HEK293 (cell line): Measurements from ENCODE around the gene TCF7L2.
A peak's percentile ranks its signal among the peaks of the same experiment; 100 is the strongest.

Experiments used
- EGR2 ChIP-seq: fragments of 450-650 bp; formaldehyde crosslinking; IDR thresholded peaks from 2 replicates; pipeline ENCODE4 v1.5.1; 2016; ENCODE audit warnings: low read depth, missing biosample characterization, missing genetic modification characterization
- GFI1B ChIP-seq: fragments of 450-650 bp; formaldehyde crosslinking; IDR thresholded peaks from 2 replicates; pipeline ENCODE4 v1.5.1; 2016; ENCODE audit warnings: missing biosample characterization, missing genetic modification characterization
- HOXD13 ChIP-seq: sonication (generic); formaldehyde crosslinking; IDR thresholded peaks from 2 replicates; pipeline ENCODE4 v1.8.0; 2022; ENCODE audit warnings: missing genetic modification reagents, borderline replicate concordance
- INSM2 ChIP-seq: fragments of 450-650 bp; formaldehyde crosslinking; IDR thresholded peaks from 2 replicates; pipeline ENCODE4 v1.5.1; 2016; ENCODE audit warnings: missing biosample characterization, missing genetic modification characterization
- KLF16 ChIP-seq: fragments of 450-650 bp; formaldehyde crosslinking; IDR thresholded peaks from 2 replicates; pipeline ENCODE4 v1.5.1; 2017; ENCODE audit warnings: missing biosample characterization, missing genetic modification characterization
- PRDM10 ChIP-seq: fragments of 450-650 bp; formaldehyde crosslinking; IDR thresholded peaks from 2 replicates; pipeline ENCODE4 v1.5.1; 2016; ENCODE audit warnings: missing biosample characterization, missing genetic modification characterization
- PRDM4 ChIP-seq: fragments of 450-650 bp; formaldehyde crosslinking; IDR thresholded peaks from 2 replicates; pipeline ENCODE4 v1.5.1; 2017; ENCODE audit warnings: missing biosample characterization, missing genetic modification characterization
- YY2 ChIP-seq: fragments of 450-650 bp; formaldehyde crosslinking; IDR thresholded peaks from 2 replicates; pipeline ENCODE4 v1.5.1; 2016; ENCODE audit warnings: missing biosample characterization, missing genetic modification characterization
- ZFP69B ChIP-seq: fragments of 450-650 bp; formaldehyde crosslinking; IDR thresholded peaks from 2 replicates; pipeline ENCODE4 v1.5.1; 2016; ENCODE audit warnings: missing biosample characterization, missing genetic modification characterization
- ZNF112 ChIP-seq: fragments of 450-650 bp; formaldehyde crosslinking; IDR thresholded peaks from 2 replicates; pipeline ENCODE4 v1.5.0; 2017; ENCODE audit warnings: missing biosample characterization, missing genetic modification characterization
- ZNF114 ChIP-seq: fragments of 450-650 bp; formaldehyde crosslinking; IDR thresholded peaks from 2 replicates; pipeline ENCODE4 v1.5.0; 2017; ENCODE audit warnings: missing biosample characterization, missing genetic modification characterization
- ZNF121 ChIP-seq: fragments of 450-650 bp; formaldehyde crosslinking; IDR thresholded peaks from 2 replicates; pipeline ENCODE4 v1.5.1; 2016; ENCODE audit warnings: missing biosample characterization, missing genetic modification characterization
- ZNF169 ChIP-seq: fragments of 450-650 bp; formaldehyde crosslinking; IDR thresholded peaks from 2 replicates; pipeline ENCODE4 v1.5.1; 2016; ENCODE audit warnings: missing biosample characterization, missing genetic modification characterization
- ZNF19 ChIP-seq: fragments of 450-650 bp; formaldehyde crosslinking; IDR thresholded peaks from 2 replicates; pipeline ENCODE4; 2016; ENCODE audit warnings: missing biosample characterization, missing genetic modification characterization, low read depth
- ZNF24 ChIP-seq: fragments of 450-650 bp; formaldehyde crosslinking; IDR thresholded peaks from 2 replicates; pipeline ENCODE4 v1.5.1; 2016; ENCODE audit warnings: missing biosample characterization, missing genetic modification characterization
- ZNF311 ChIP-seq: fragments of 450-650 bp; formaldehyde crosslinking; IDR thresholded peaks from 2 replicates; pipeline ENCODE4 v1.5.1; 2017; ENCODE audit warnings: missing biosample characterization, missing genetic modification characterization, borderline replicate concordance
- ZNF354C ChIP-seq: fragments of 450-650 bp; formaldehyde crosslinking; IDR thresholded peaks from 2 replicates; pipeline ENCODE4 v1.5.1; 2016; ENCODE audit warnings: missing biosample characterization, missing genetic modification characterization, low read depth, borderline replicate concordance
- ZNF366 ChIP-seq: fragments of 450-650 bp; formaldehyde crosslinking; conservative IDR thresholded peaks from 2 replicates; pipeline ENCODE4 v1.5.1; 2016; ENCODE audit warnings: missing biosample characterization, missing genetic modification characterization
- ZNF416 ChIP-seq: fragments of 450-650 bp; formaldehyde crosslinking; IDR thresholded peaks from 2 replicates; pipeline ENCODE4 v1.5.1; 2016; ENCODE audit warnings: missing biosample characterization, missing genetic modification characterization
- ZNF433 ChIP-seq: fragments of 450-650 bp; formaldehyde crosslinking; IDR thresholded peaks from 2 replicates; pipeline ENCODE4 v1.5.1; 2016; ENCODE audit warnings: missing biosample characterization, missing genetic modification characterization, low read depth
- ZNF514 ChIP-seq: fragments of 450-650 bp; formaldehyde crosslinking; IDR thresholded peaks from 2 replicates; pipeline ENCODE4 v1.5.1; 2016; ENCODE audit warnings: missing biosample characterization, missing genetic modification characterization
- ZNF561 ChIP-seq: fragments of 450-650 bp; IDR thresholded peaks from 2 replicates; pipeline ENCODE4 v1.5.1; 2018; ENCODE audit warnings: missing biosample characterization, missing genetic modification characterization, borderline replicate concordance
- ZNF571 ChIP-seq: fragments of 450-650 bp; formaldehyde crosslinking; IDR thresholded peaks from 2 replicates; pipeline ENCODE4 v1.5.0; 2017; ENCODE audit warnings: missing biosample characterization, missing genetic modification characterization
- ZNF596 ChIP-seq: fragments of 450-650 bp; IDR thresholded peaks from 2 replicates; pipeline ENCODE4 v1.5.0; 2018; ENCODE audit warnings: missing biosample characterization, mild to moderate bottlenecking, missing genetic modification characterization, moderate library complexity
- ZNF624 ChIP-seq: fragments of 450-650 bp; formaldehyde crosslinking; IDR thresholded peaks from 2 replicates; pipeline ENCODE4 v1.5.1; 2017; ENCODE audit warnings: missing biosample characterization, missing genetic modification characterization
- ZNF639 ChIP-seq: fragments of 450-650 bp; formaldehyde crosslinking; IDR thresholded peaks from 2 replicates; pipeline ENCODE4 v1.5.1; 2016; ENCODE audit warnings: missing biosample characterization, missing genetic modification characterization
- ZNF670 ChIP-seq: fragments of 450-650 bp; formaldehyde crosslinking; IDR thresholded peaks from 2 replicates; pipeline ENCODE4 v1.5.1; 2016; ENCODE audit warnings: missing biosample characterization, missing genetic modification characterization, low read depth
- ZNF830 ChIP-seq: fragments of 450-650 bp; IDR thresholded peaks from 2 replicates; pipeline ENCODE4 v1.5.0; 2018; ENCODE audit warnings: missing biosample characterization, missing genetic modification characterization, low read depth, mild to moderate bottlenecking, moderate library complexity
- ZNF843 ChIP-seq: fragments of 450-650 bp; formaldehyde crosslinking; IDR thresholded peaks from 2 replicates; pipeline ENCODE4 v1.5.1; 2016; ENCODE audit warnings: missing biosample characterization, missing genetic modification characterization
- ZSCAN18 ChIP-seq: fragments of 450-650 bp; formaldehyde crosslinking; IDR thresholded peaks from 2 replicates; pipeline ENCODE4 v1.5.1; 2016; ENCODE audit warnings: missing biosample characterization, missing genetic modification characterization
- ZSCAN30 ChIP-seq: fragments of 450-650 bp; IDR thresholded peaks from 2 replicates; pipeline ENCODE4 v1.5.1; 2018; ENCODE audit warnings: missing biosample characterization, mild to moderate bottlenecking, missing genetic modification characterization, moderate library complexity

Gene TCF7L2

GRCh38 chr10:112959207-112959838 lies 9.3 kb downstream of the TCF7L2 start (continued):
- TF ChIP-seq ZNF639 (tag by site-specific recombination), result peak; percentile 54; the same call in 1 of the 2 replicates
- TF ChIP-seq PRDM4 (tag by site-specific recombination), result peak; percentile 80
- no peak for TF ChIP-seq ZNF114
- TF ChIP-seq ZNF514, result no peak
- TF ChIP-seq KLF16 (tag by site-specific recombination), result no peak
- TF ChIP-seq ZNF121, result no peak
- TF ChIP-seq ZSCAN18, result no peak
- TF ChIP-seq ZNF416 (tag by site-specific recombination), result no peak
- no peak for TF ChIP-seq ZNF169
- no peak for TF ChIP-seq ZNF670
- TF ChIP-seq ZNF830 (tag by site-specific recombination), result no peak
- TF ChIP-seq ZSCAN30 (tag by site-specific recombination), result no peak; the same call in 1 of the 2 replicates
- TF ChIP-seq INSM2 (tag by site-specific recombination), result peak; percentile 98
- TF ChIP-seq GFI1B (tag by site-specific recombination), result peak; percentile 10; the same call in 1 of the 2 replicates
- TF ChIP-seq ZNF433 (tag by site-specific recombination), result no peak
- no peak for TF ChIP-seq ZNF354C (tag by site-specific recombination)
- TF ChIP-seq HOXD13 (CRISPR knock-in tag), result peak; percentile 42; the same call in 1 of the 2 replicates
- TF ChIP-seq ZNF571 (tag by site-specific recombination), result no peak
- TF ChIP-seq ZNF596 (tag by site-specific recombination), result no peak
- TF ChIP-seq ZNF19 (tag by site-specific recombination), result no peak
- TF ChIP-seq ZNF112 (tag by site-specific recombination), result no peak
- TF ChIP-seq PRDM10, result peak; percentile 22; the same call in 1 of the 2 replicates
- peak; percentile 85 for TF ChIP-seq ZNF366 (tag by site-specific recombination)
- TF ChIP-seq ZNF24, result peak; percentile 88
- peak; percentile 89 for TF ChIP-seq ZNF843 (tag by site-specific recombination)
- TF ChIP-seq ZNF311, result no peak
- TF ChIP-seq ZNF624 (tag by site-specific recombination), result no peak
- TF ChIP-seq YY2, result no peak
- TF ChIP-seq ZFP69B, result no peak
- TF ChIP-seq ZNF561 (tag by site-specific recombination), result no peak
- TF ChIP-seq EGR2, result 0 out of 2 replicates have a peak, but pooled peaks have one; percentile 56
